K562 (cell line): ENCODE results near the gene PSMD1. TPM values are rescaled to one million over a fixed set of nuclear protein-coding genes. Genes with fewer than 3 reads are reported as not detected.

Experiments used
- ATAC-seq: fragments of 200-7000 bp; cut with Tn5 transposase; 3 replicates; pipeline ENCODE4 v1.9.1; 2020; ENCODE audit warnings: moderate library complexity
- BruUV-seq: library from RNA; stranded (reverse); fragments of 400-500 nt; replicated peaks from 2 replicates; lab custom pipeline; 2021; lab: Mats Ljungman, UMichigan
- CTCF ChIA-PET: fragments of 300-600 bp; formaldehyde crosslinking; extraction: SDS; loops from one replicate; lab custom pipeline; 2021; ENCODE audit warnings: low intra/inter-chr PET ratio; lab: Yijun Ruan, JAX
- POLR2A ChIA-PET: fragments of 300-600, 350-650 bp; sonication (Branson Sonifier 250); formaldehyde crosslinking; extraction: SDS; loops from one replicate; lab custom pipeline; 2021; ENCODE audit warnings: antibody characterized with exemption, inconsistent platforms; lab: Yijun Ruan, JAX
- DNase-seq, 4 experiments: peaks; one replicate each; pipeline versions ENCODE4 v3.0.0 to v3.0.0-alpha.2; 2011 to 2018; ENCODE audit warnings: low spot score in 3 of 4, mixed read lengths in 3 of 4; ENCODE audit errors: extremely low read depth in 1 of 4
- FAIRE-seq: peaks from 2 replicates; lab custom pipeline; 2011; peaks lifted over from hg19 to GRCh38; lab: Jason Lieb, UNC
- H2AFZ ChIP-seq: 2 replicates; pipeline ENCODE4 v1.6.0; 2011; ENCODE audit warnings: low read depth, low read length, control low read depth, inconsistent platforms
- H3K27ac ChIP-seq: fragments of 200-600 bp; 3 replicates; pipeline ENCODE4 v1.8.0; 2011; ENCODE audit warnings: low read depth, mild to moderate bottlenecking, control low read depth, inconsistent platforms, low read length, moderate library complexity, mixed read lengths; ENCODE audit errors: extremely low read depth
- H3K27me3 ChIP-seq, 2 experiments: fragments of 300-600 bp in 1 of 2; 2 replicates in 1 of 2; 3 replicates in 1 of 2; pipeline versions ENCODE4 v1.6.0 to v1.8.0; 2011; ENCODE audit warnings: inconsistent platforms in 2 of 2, low read length in 2 of 2, mild to moderate bottlenecking in 1 of 2, mixed read lengths in 1 of 2, moderate library complexity in 1 of 2; ENCODE audit not compliant: control insufficient read depth in 2 of 2, insufficient read depth in 2 of 2
- H3K36me3 ChIP-seq: fragments of 300-600 bp; 3 replicates; pipeline ENCODE4 v1.8.0; 2011; ENCODE audit warnings: mild to moderate bottlenecking, low read length, inconsistent platforms; ENCODE audit not compliant: control insufficient read depth, insufficient read depth
- H3K4me1 ChIP-seq, 2 experiments: fragments of 200-600 bp in 1 of 2; replicated peaks in 1 of 2; 2 replicates in 1 of 2; 3 replicates in 1 of 2; pipeline versions ENCODE4 v1.5.1 to v1.8.0; 2011; ENCODE audit warnings: inconsistent platforms in 2 of 2, low read length in 2 of 2, mild to moderate bottlenecking in 1 of 2, mixed read lengths in 1 of 2, moderate library complexity in 1 of 2; ENCODE audit not compliant: control insufficient read depth in 2 of 2, insufficient read depth in 2 of 2
- H3K4me2 ChIP-seq: 2 replicates; pipeline ENCODE4 v1.6.1; 2011; ENCODE audit warnings: low read length, control low read depth, inconsistent platforms, mixed read lengths; ENCODE audit not compliant: insufficient read depth
- H3K4me3 ChIP-seq: fragments of 200-600 bp; sonication (generic), shearing (Covaris generic); 2 replicates; pipeline ENCODE4 v1.5.1; 2016; ENCODE audit warnings: control low read depth, inconsistent platforms
- H3K79me2 ChIP-seq: fragments of 200-600 bp; 3 replicates; pipeline ENCODE4 v1.8.0; 2011; ENCODE audit warnings: low read length, inconsistent platforms; ENCODE audit not compliant: control insufficient read depth, insufficient read depth
- H3K9ac ChIP-seq, 2 experiments: 2 replicates each; pipeline versions ENCODE4 v1.6.0 to v1.6.1; 2011; ENCODE audit warnings: low read depth in 2 of 2, low read length in 2 of 2, control low read depth in 1 of 2, inconsistent platforms in 1 of 2, mild to moderate bottlenecking in 1 of 2, mixed read lengths in 1 of 2; ENCODE audit not compliant: insufficient read depth in 1 of 2
- H3K9me1 ChIP-seq: one replicate; pipeline ENCODE4 v1.6.0; 2011; ENCODE audit warnings: inconsistent platforms, mild to moderate bottlenecking, low read length, moderate library complexity; ENCODE audit not compliant: control insufficient read depth, insufficient read depth
- H3K9me3 ChIP-seq: replicated peaks from 2 replicates; pipeline ENCODE4 v1.5.1; 2011; ENCODE audit warnings: low read depth, low read length, inconsistent platforms; ENCODE audit not compliant: control insufficient read depth, insufficient read depth
- H4K20me1 ChIP-seq: replicated peaks from 2 replicates; pipeline ENCODE4 v1.6.1; 2011; ENCODE audit warnings: low read length, inconsistent platforms, mixed read lengths; ENCODE audit not compliant: control insufficient read depth, insufficient read depth
- CBX5 ChIP-seq: IDR thresholded peaks from 2 replicates; pipeline ENCODE4 v1.6.1; 2014; ENCODE audit warnings: low read depth, borderline replicate concordance
- NR2F6 ChIP-seq: fragments of 450-650 bp; formaldehyde crosslinking; IDR thresholded peaks from 2 replicates; pipeline ENCODE4 v1.4.0; 2020; ENCODE audit warnings: mild to moderate bottlenecking
- SIN3A ChIP-seq, 2 experiments: fragments of 150-350 bp in 1 of 2; IDR thresholded peaks; 2 replicates each; pipeline ENCODE4 v1.6.1; 2011 to 2016; ENCODE audit warnings: borderline replicate concordance in 2 of 2, low read depth in 2 of 2, low read length in 2 of 2, mild to moderate bottlenecking in 2 of 2, moderate library complexity in 2 of 2; ENCODE audit not compliant: control insufficient read depth in 1 of 2
- UBTF ChIP-seq, 2 experiments: IDR thresholded peaks; 2 replicates each; pipeline ENCODE4 v1.6.1; 2012; ENCODE audit warnings: improper control_type of control experiment in 2 of 2, low read depth in 2 of 2, low read length in 2 of 2, borderline replicate concordance in 1 of 2
- ZNF280B ChIP-seq: fragments of 250-450 bp; sonication (Bioruptor Pico); IDR thresholded peaks from 2 replicates; pipeline ENCODE4 v1.5.1; 2021; ENCODE audit warnings: mild to moderate bottlenecking
- ZNF699 ChIP-seq: fragments of 250-450 bp; sonication (Bioruptor Pico); IDR thresholded peaks from 2 replicates; pipeline ENCODE4 v1.8.0; 2021; ENCODE audit warnings: mild to moderate bottlenecking, moderate library complexity; ENCODE audit not compliant: insufficient replicate concordance
- WGBS: fragments of 100-300 bp; shearing (Covaris generic); methylation state at CpG from one replicate; pipeline ENCODE4 v1.1.6; 2016; ENCODE audit warnings: low coverage, mixed read lengths; ENCODE audit not compliant: insufficient coverage; ENCODE audit errors: missing lambda C conversion rate; 5-methylcytosine and 5-hydroxymethylcytosine counted together
- in situ Hi-C: fragments of 300-500 bp; cut with MboI; formaldehyde crosslinking; loops from 4 replicates; pipeline ENCODE4 v1.15.0; 2018; ENCODE audit warnings: inconsistent platforms, mixed read lengths
- intact Hi-C: fragments of 100-400 bp; cut with micrococcal nuclease; formaldehyde crosslinking; loops from 2 replicates; pipeline ENCODE4 v1.14.2; 2022
- polyA plus RNA-seq, 8 experiments: library from polyadenylated mRNA; depleted of rRNA in 4 of 8; stranded (reverse) in 5 of 8; unstranded in 3 of 8; fragments of >200 nt; fragmentation: Nextera tagmentation in 2 of 8; fragmentation: Illumina TruSeq in 1 of 8; extraction: Ambion mirVana in 2 of 8; extraction: Trizol in 1 of 8; gene quantifications; 2 replicates each; pipeline versions ENCODE4 v1.2.1 to v1.2.3, GENCODE V29; 2011 to 2014; ENCODE audit warnings: inconsistent platforms in 1 of 8, missing spikeins in 1 of 8
- total RNA-seq, 7 experiments: library from RNA; depleted of rRNA in 6 of 7; stranded (reverse); fragments of >200 nt in 6 of 7; fragmentation: Illumina TruSeq in 2 of 7; extraction: Trizol in 2 of 7; gene quantifications; 2 replicates each; pipeline versions ENCODE4 v1.2.1 to v1.2.3, GENCODE V29; 2011 to 2021; ENCODE audit warnings: low replicate concordance in 1 of 7

PSMD1 gene
- total and polyA plus RNA-seq, 9 of the 15 experiments (the other 6 are each of a cell fraction or from before 2014, with no cell fraction given): 100 to 257 (median 147) TPM

GRCh38 chr2:231113489-231113888 lies 56.8 kb downstream of the PSMD1 start:
- FAIRE-seq: no peak
- in situ Hi-C loops: no loop called here
- no peaks in the 10 kb centered on the region for H3K9me1 ChIP-seq

More at GRCh38 chr2:231113489-231113888, 56.8 kb downstream of the PSMD1 start:
- POLR2A ChIA-PET: no interaction called here
- no peaks in the 10 kb centered on the region for H3K9me3 ChIP-seq
- BruUV-seq: no TSS peak
- no peak overlapping the region for H2AFZ ChIP-seq
- WGBS: 94% methylated on average over 4 of the region's 5 CpGs
- H3K27me3 ChIP-seq: no peaks in the 10 kb centered on the region
- H3K79me2 ChIP-seq: no peaks in the 10 kb centered on the region
- H3K9ac ChIP-seq: no peak overlapping the region
- DNase-seq: no peak
- intact Hi-C loops: no loop called here
- H3K4me1 ChIP-seq: no peaks in the 10 kb centered on the region
- TF ChIP-seq SIN3A (IDR thresholded peaks at IDR 0.05; ENCODE audit: borderline replicate concordance in 2 of 2, control insufficient read depth in 1 of 2, low read depth in 2 of 2, low read length in 2 of 2): no peak
- TF ChIP-seq CBX5: no peak
- TF ChIP-seq UBTF (IDR thresholded peaks at IDR 0.05; ENCODE audit: borderline replicate concordance in 1 of 2, low read depth in 2 of 2, low read length in 2 of 2): no peak
- no peak for TF ChIP-seq ZNF699
- no peak for TF ChIP-seq NR2F6 (CRISPR knock-in tag)
- no peak for TF ChIP-seq ZNF280B
- no peak for ATAC-seq
- no peaks in the 10 kb centered on the region for H4K20me1 ChIP-seq
- no peak overlapping the region for H3K4me3 ChIP-seq
- no peak overlapping the region for H3K4me2 ChIP-seq
- H3K36me3 ChIP-seq: peaks cover 45% of the 10 kb centered on the region
- CTCF ChIA-PET: no interaction called here
- no peak overlapping the region for H3K27ac ChIP-seq
